A673 (cell line): ENCODE measurements around the gene KIF17. TPM values are rescaled to one million over a fixed set of nuclear protein-coding genes. Genes with fewer than 3 reads are reported as not detected.
"Not testable (repeated sequence)": the region's sequence is repeated elsewhere in the genome, so short reads cannot be mapped to it uniquely, and the experiment has no call there.

Experiments
- BruUV-seq: library from RNA; stranded (reverse); fragments of 400-500 nt; replicated peaks from 2 replicates; lab custom pipeline; 2021; lab: Mats Ljungman, UMichigan
- CTCF ChIA-PET: fragments of 300-600 bp; sonication (Branson Sonifier 250); formaldehyde crosslinking; loops from one replicate; lab custom pipeline; 2022; ENCODE audit warnings: antibody characterized with exemption; lab: Charles Lee
- POLR2A ChIA-PET: fragments of 300-600 bp; sonication (Branson Sonifier 250); formaldehyde crosslinking; loops from one replicate; lab custom pipeline; 2022; ENCODE audit warnings: antibody characterized with exemption; ENCODE audit not compliant: low non-redundant PET; lab: Charles Lee
- DNase-seq: peaks from one replicate; pipeline ENCODE4 v3.0.0-alpha.2; 2015; ENCODE audit warnings: low spot score
- H3K27ac ChIP-seq: fragments of 200-600 bp; sonication (generic); 2 replicates; pipeline ENCODE4 v1.5.1; 2016; ENCODE audit warnings: mixed run types, low read depth, mild to moderate bottlenecking, mixed read lengths, antibody characterized with exemption, low read length; ENCODE audit not compliant: poor library complexity, severe bottlenecking
- H3K27me3 ChIP-seq: fragments of 200-600 bp; sonication (generic); replicated peaks from 2 replicates; pipeline ENCODE4 v1.6.1; 2017; ENCODE audit warnings: mixed run types, low read depth, mild to moderate bottlenecking, mixed read lengths, antibody characterized with exemption, low read length; ENCODE audit not compliant: insufficient read depth, poor library complexity
- H3K36me3 ChIP-seq: fragments of 200-600 bp; sonication (generic); 2 replicates; pipeline ENCODE4 v1.6.1; 2016; ENCODE audit warnings: mixed run types, mild to moderate bottlenecking, mixed read lengths, antibody characterized with exemption, low read length; ENCODE audit not compliant: insufficient read depth, poor library complexity, severe bottlenecking
- H3K4me1 ChIP-seq: fragments of 200-600 bp; sonication (generic); 2 replicates; pipeline ENCODE4 v1.6.1; 2017; ENCODE audit warnings: mixed run types, mild to moderate bottlenecking, mixed read lengths, antibody characterized with exemption, low read length; ENCODE audit not compliant: insufficient read depth, poor library complexity, severe bottlenecking
- H3K4me3 ChIP-seq: fragments of 200-600 bp; sonication (generic); 2 replicates; pipeline ENCODE4 v1.5.1; 2016; ENCODE audit warnings: low read depth, mixed run types, mild to moderate bottlenecking, mixed read lengths, low read length; ENCODE audit not compliant: poor library complexity, severe bottlenecking
- H3K9me3 ChIP-seq: fragments of 200-600 bp; sonication (generic); 2 replicates; pipeline ENCODE4 v1.6.1; 2016; ENCODE audit warnings: mixed run types, low read depth, mild to moderate bottlenecking, mixed read lengths, antibody characterized with exemption, low read length; ENCODE audit not compliant: poor library complexity, severe bottlenecking
- EZH2 ChIP-seq: fragments of 200-600 bp; sonication (generic); IDR thresholded peaks from 2 replicates; pipeline ENCODE4 v1.6.1; 2017; ENCODE audit warnings: borderline replicate concordance, low read depth, mild to moderate bottlenecking, mixed read lengths, antibody characterized with exemption, low read length; ENCODE audit not compliant: poor library complexity, severe bottlenecking
- intact Hi-C: fragments of 100-400 bp; cut with micrococcal nuclease; formaldehyde crosslinking; loops from one replicate; pipeline ENCODE4 v1.10.0; 2022; ENCODE audit not compliant: unreplicated experiment
- total RNA-seq: library from RNA; stranded (reverse); gene quantifications from 2 replicates; pipeline ENCODE4 v1.2.3, GENCODE V29; 2021
- TF ChIP-seq, protein P1 (sequence below): fragments of 300-800, 200-600 bp; sonication (generic); conservative IDR thresholded peaks from 2 replicates; pipeline ENCODE4 v1.5.1; 2017; ENCODE audit warnings: low read depth, mild to moderate bottlenecking, antibody characterized with exemption, low read length, moderate library complexity, mixed read lengths

KIF17 gene
- total RNA-seq, 1 experiment from 2014 or later, result 0.71 TPM

DNA sequence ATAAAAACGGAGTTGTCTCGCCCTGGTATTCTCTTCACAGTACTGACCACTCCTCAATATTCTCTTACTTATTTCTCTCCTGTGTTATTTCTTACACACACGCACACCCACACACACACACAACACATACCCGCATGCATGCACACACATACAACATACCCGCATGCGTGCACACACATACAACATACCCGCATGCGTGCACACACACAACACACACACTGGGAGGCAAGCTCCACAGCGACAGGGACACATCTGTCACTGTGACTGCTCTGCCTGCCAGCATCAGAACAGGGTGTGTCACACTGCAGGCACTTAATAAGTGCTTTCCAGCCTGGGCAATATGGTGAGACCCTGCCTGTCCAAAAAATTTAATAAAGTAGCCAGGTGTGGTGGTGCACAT lies 35.8 kb downstream of the KIF17 start:
- Histone ChIP-seq H3K36me3 (no peaks in the 10 kb centered on the region), H3K27ac (no peak overlapping the region), H3K9me3 (no peaks in the 10 kb centered on the region), H3K27me3 (no peaks in the 10 kb centered on the region), H3K4me3 (no peak overlapping the region), H3K4me1 (no peaks in the 10 kb centered on the region)
- TF ChIP-seq, protein P1, sequence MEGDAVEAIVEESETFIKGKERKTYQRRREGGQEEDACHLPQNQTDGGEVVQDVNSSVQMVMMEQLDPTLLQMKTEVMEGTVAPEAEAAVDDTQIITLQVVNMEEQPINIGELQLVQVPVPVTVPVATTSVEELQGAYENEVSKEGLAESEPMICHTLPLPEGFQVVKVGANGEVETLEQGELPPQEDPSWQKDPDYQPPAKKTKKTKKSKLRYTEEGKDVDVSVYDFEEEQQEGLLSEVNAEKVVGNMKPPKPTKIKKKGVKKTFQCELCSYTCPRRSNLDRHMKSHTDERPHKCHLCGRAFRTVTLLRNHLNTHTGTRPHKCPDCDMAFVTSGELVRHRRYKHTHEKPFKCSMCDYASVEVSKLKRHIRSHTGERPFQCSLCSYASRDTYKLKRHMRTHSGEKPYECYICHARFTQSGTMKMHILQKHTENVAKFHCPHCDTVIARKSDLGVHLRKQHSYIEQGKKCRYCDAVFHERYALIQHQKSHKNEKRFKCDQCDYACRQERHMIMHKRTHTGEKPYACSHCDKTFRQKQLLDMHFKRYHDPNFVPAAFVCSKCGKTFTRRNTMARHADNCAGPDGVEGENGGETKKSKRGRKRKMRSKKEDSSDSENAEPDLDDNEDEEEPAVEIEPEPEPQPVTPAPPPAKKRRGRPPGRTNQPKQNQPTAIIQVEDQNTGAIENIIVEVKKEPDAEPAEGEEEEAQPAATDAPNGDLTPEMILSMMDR, result no peak
- no peak for TF ChIP-seq EZH2
- no TSS peak for BruUV-seq
- CTCF ChIA-PET, result interaction anchor here (0.6 kb wide), 1 partner anchor 11 kb away, joined by 13 read pairs; no protein-coding TSS in a partner anchor
- intact Hi-C loops, result no loop called here
- no peak for DNase-seq
- POLR2A ChIA-PET, result no interaction called here

DNA sequence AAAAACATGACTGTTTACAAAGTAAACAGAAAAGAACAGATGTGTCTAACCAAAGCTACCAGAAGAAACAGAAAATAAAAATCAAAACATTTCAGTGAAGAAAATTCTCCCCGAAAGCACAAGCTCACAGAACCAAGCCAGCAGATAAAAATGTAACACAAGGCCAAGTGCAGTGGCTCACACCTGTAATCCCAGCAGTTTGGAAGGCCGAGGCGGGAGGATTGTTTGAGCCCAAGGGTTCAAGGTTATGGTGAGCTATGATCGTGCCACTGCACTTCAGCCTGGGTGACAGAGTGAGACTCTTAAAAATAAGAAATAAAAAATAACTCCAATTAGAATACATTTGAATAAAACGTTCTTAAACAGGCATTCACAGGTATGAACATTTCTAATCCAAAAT lies 37.5 kb downstream of the KIF17 start:
- CTCF ChIA-PET, result no interaction called here

DNA sequence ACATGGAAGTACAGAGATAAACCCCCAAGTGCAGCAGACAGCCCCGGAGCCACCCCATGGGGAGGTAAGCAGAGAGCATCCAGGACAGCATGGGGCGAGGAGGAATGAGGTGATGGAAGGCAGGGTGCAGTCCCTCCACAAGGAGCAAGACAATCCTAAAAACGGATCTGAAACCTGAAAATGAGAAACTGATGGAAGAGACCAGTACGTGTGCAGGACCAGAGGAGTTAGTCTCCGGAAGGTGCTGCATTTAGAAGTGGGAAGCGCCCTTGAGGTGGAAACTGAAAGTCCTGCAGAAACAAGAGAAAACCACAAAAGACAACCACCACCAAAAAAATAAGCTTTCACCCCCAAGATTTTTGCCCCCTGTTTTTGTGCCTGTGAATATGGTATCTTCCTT lies 39.2 kb downstream of the KIF17 start:
- ChIA-PET CTCF (no interaction called here), POLR2A (no interaction called here)

More for the DNA sequence above, 37.5 kb downstream of the KIF17 start:
- no TSS peak for BruUV-seq
- H3K27me3 ChIP-seq, result no peaks in the 10 kb centered on the region
- no peak overlapping the region for H3K4me3 ChIP-seq
- no peak for DNase-seq
- intact Hi-C loops, result no loop called here
- TF ChIP-seq, protein P1, result no peak
- no peak for TF ChIP-seq EZH2
- POLR2A ChIA-PET, result no interaction called here
- H3K9me3 ChIP-seq, result no peaks in the 10 kb centered on the region
- H3K36me3 ChIP-seq, result no peaks in the 10 kb centered on the region
- H3K4me1 ChIP-seq, result no peaks in the 10 kb centered on the region
- H3K27ac ChIP-seq, result no peak overlapping the region

DNA sequence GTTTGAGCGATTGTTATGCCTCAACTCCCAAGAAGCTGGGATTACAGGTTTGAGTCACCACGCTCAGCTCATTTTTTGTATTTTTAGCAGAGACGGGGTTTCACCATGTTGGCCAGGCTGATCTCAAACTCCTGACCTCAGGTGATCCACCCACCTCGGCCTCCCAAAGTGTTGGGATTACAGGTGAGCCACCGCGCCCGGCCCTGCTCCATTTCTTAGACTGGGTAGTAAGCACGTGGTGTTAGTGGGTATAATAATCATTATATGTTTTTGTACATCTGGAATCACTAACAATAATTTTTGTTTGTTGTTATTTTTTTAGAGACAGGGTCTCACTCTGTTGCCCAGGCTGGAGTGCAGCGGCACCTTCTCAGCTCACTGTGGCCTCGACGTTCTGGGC lies 44.2 kb downstream of the KIF17 start:
- H3K27me3 ChIP-seq, H3K36me3 ChIP-seq, BruUV-seq, H3K9me3 ChIP-seq, DNase-seq, POLR2A ChIA-PET, H3K27ac ChIP-seq, intact Hi-C loops, H3K4me3 ChIP-seq, H3K4me1 ChIP-seq: not testable (repeated sequence)
- CTCF ChIA-PET, result interaction anchor here (0.7 kb wide), 1 partner anchor 54 kb away, joined by 7 read pairs; no protein-coding TSS in a partner anchor

More for the DNA sequence above, 39.2 kb downstream of the KIF17 start:
- H3K4me3 ChIP-seq, result no peak overlapping the region
- no TSS peak for BruUV-seq
- intact Hi-C loops, result no loop called here
- TF ChIP-seq, protein P1, result no peak
- TF ChIP-seq EZH2, result no peak
- no peaks in the 10 kb centered on the region for H3K4me1 ChIP-seq
- no peak for DNase-seq
- no peaks in the 10 kb centered on the region for H3K27me3 ChIP-seq
- no peak overlapping the region for H3K27ac ChIP-seq
- no peaks in the 10 kb centered on the region for H3K36me3 ChIP-seq
- H3K9me3 ChIP-seq, result no peaks in the 10 kb centered on the region
